CMK (cell line): ENCODE data around the gene BTBD9.
"Not testable (repeated sequence)": the region's sequence is repeated elsewhere in the genome, so short reads cannot be mapped to it uniquely, and the experiment has no call there.

Experiments used
- DNase-seq: peaks from one replicate; pipeline ENCODE4 v3.0.0-alpha.2; 2010; ENCODE audit warnings: low read depth

Gene BTBD9

DNA sequence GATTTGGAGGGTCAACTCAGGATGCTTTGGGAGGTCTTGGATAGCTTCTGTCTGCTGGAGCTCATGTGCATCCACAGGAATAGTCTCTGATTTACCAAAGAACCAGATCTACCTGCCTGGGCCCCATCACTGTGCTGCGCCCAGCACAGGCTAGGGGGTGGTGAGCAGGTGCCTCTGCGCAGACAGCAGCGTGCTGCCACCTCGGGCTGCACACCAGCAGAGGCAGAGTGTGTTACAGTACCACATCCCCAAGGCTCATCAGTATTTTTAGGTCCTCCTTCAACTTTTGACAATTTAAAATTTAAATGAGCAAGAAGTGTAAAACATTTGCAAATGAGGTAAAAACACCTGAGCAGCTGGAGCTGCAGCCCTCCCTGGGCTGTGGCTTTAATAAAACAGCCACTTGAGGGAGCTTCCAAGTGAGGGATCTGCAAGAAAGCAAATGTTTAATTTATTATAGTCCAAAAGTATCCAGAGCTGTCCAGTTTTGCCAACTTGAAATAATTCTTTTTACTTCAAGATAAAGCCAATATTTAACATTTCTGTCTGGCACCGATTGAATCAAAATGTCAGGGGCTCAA is 495.3 kb downstream of the BTBD9 start:
- DNase-seq, result no peak

DNA sequence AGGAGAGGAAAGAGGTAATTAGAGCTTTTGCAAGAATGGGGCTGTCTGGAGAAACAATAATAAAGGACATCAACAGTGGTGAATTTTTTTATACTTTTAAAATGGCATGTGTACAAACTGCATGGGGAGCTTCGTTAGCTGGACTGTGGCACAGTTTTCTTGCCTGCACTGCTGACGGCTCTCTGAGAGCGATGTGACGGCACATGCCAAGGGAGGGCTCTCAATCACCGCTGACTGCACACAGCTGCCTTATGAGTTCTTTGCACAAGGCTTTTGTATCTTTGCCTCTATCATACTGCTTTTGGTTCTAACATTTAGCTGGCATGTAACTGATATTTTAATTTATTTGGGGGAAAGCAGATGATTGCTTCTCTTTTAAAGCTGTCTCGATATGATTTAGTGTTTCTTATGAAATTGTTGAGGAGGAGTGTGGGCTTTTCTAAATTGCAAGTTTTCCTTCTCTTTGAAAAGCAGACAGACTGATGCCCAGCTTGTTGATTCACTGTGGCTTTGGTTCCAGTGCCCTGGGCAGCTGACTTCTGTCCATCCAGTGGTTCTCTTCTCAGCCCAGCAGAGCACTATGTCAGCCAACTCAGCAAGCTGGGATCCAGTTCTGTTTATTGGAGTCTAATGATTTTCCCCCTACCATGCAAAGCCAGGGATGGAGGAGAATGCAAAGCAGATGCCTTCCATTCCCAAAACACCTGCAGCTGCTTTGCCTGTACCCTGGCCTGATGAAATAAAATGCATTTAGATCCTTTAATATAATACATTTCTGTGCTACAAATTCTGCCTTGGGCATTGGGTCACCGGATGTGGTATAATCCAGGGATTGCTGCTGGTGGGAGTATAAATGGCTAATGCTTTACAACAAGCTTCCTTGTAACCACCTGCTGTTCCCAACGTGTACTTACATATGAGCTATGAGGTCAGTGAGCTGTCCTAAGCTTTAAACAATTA is 496.3 kb downstream of the BTBD9 start:
- DNase-seq, result no peak

DNA sequence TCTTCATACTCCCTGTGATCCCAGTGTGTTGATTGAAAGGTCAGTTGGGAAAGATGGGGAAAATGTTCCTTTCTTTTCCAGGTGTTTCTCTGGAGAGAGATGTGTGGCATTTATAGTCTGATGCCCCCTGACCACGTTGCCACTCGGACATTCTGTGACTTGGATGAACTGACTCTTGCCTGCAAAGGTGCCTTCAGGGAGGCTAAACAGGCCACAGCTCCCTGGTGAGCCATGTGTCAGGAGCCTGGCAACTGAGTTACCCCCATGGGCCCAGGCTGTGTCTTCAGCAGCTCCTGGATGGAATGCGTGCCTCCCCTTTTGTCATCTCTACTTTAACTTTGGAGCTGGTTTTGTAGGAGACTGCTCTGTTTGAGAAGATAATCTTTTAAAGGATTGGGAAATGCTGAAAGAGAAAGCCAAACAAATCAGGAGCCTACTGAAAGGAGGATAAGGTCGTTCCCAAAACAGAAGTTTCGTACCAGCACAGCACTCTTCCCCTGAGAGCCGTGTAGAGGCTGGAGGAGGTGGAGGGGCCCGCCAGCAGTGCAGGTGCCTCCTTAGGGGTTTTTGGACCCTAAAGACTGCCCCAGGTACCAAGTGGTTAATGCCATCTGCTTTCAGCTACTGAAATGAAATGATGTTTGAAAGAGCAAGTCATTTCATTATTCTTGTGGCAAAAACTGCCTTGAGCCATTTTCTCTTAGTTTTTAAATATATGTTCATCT is 497.4 kb downstream of the BTBD9 start:
- no peak for DNase-seq

DNA sequence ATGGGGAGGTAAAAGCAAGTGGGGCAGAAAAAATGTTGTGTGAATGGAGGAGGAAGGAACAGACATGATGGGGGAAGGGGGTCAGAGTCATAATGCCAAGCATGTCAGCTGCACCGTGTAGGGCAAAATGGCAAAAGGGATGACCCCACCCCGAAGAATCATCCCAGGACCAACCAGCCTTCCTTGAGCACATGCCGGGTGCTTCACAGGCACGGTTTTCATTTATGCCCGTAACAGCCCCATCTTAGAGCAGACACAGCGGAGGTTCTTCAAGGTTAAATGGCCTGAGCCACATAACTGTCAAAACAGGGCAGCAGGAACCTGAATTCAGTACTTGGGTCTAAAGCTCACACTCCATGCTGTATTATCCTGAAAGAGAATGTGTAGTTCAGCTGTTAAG is 498.0 kb downstream of the BTBD9 start:
- DNase-seq, result no peak

DNA sequence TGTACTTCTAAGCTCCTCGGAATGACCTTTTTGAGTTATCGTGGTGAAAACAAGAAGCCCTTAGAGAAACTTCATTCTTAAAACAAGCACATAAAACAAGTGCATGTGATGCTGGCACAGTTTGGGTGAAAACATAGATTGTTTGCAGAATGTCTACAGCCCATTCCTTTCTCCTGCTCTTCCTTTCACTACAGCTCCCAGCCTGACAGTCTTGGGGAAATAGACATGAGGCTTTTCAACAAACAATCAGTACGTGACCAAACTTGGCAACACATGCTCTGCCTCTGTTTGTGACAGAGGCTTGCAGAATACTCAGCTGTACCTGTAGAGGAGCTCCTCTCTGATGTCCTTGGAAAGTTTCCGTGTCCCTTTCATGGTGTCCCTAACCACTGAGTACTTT is 498.6 kb downstream of the BTBD9 start:
- no peak for DNase-seq

DNA sequence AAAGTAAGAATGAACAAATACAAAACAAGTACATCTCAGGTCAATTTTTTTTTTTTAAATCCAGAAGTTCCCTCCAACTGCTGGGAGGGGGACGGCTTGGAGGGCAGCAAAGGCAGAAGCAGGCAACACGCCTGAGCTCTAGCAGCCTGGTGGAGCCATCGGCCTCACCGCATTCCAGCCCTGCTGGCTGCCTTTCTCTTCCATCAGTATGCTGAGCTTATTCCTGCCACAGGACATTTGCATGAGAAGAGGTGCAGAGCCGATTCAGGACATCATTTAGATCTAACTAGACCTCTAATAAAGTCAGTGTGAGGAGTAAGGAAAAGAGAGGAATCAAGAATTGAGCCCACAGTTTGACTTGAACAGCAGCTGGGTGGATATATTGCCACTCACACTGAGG is 501.4 kb downstream of the BTBD9 start:
- DNase-seq, result no peak

DNA sequence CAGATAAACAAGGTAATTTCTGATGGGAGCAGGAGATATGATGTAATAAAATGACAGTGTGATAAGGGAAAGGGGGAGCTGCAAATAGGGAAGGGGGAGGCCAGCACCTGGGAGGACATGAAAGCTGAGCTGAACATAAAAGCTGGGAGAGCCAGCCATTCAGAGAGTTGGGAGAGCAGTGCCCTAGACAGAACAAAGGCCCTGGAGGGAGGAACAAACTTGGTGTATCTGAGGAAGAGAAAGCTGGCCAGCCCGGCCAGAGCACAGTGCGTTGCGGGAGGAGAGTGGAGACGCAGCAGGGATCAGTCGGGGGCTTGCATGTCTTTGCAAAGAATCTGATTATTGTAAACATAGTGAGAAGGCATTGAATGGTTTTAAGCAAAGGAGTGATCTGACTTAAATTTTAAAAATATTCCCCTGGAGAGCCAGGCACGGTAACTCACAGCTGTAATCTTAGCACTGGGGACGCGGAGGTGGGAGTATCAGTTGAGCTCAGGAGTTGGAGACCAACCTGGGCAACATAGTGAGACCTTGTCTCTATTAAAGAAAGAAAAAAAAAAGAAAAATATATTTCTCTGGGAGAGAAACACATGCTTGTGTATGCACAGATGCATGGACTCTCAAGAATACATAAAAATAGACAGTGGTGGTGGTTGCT is 502.0 kb downstream of the BTBD9 start:
- no peak for DNase-seq

DNA sequence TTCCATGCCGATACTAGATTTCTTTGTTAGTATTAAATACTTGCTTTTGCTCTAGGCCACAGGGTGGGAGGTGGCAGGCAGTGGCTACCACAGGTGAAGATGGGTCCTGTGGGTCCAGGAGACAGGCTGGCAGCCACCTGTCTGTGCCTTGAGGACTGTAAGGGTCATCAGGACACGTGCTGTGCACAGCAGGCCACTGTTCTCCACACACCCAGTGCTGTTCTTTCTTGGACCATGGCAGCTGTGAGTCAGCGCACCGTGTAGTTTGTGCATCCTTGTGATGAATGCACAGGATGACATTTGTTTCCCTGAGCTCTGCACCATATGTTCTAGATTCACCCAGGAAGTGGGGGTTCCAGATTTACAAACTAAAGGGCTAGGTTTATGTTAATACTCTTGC is 503.2 kb downstream of the BTBD9 start:
- no peak for DNase-seq

DNA sequence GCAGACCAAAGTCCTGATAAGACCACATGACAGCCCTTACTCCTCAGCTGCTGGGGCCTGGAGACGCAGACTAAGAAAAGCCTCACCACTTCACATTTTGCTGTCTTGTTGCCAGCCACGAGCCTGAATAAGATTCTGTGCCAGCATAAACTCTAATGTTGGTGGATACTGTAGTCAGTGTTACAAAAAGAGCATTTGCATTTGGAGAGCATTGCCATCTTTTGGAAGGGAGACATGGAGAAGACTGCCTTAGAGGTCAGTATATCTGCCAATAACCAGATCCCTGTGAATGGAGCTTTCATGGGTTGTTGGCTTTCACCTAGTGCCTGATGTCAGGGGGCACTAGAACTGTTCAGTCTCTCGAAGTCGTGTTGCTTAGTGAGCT is 505.0 kb downstream of the BTBD9 start:
- DNase-seq, result no peak

DNA sequence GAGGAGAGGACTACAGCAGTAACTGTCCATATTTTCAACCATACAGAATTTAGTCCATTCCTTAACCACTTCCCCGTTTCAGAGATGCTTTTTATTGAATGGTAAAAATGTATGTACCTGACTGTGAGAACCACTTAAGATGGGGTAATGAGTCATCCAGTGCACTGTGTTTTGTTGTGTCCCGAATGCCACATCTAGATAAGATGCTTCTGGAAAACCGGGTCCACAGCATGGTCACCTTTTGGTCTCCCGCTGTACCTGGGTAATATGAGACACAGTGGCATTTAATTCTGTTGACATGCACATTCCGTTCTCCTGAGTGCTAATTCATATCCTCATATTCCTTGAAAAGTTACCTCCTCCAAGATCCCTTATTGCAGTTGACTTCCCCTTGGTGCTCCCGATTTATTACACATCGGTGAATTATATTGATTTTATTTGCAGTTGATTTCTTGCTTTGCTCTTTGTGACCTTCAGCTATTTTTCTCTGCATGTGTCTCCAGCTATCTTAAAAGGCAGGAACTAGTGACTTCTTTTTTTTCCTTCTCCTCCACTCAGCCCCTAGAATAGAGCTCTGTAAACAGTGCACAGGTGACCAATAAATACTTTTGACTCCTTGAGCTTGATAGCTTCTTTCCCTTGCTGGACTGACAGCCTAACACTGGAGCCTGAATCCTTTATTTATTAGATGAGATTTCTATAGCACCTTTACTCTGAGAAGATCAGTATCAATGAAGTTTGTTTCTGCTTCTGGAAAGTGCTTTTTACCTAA is 505.6 kb downstream of the BTBD9 start:
- DNase-seq, result no peak

DNA sequence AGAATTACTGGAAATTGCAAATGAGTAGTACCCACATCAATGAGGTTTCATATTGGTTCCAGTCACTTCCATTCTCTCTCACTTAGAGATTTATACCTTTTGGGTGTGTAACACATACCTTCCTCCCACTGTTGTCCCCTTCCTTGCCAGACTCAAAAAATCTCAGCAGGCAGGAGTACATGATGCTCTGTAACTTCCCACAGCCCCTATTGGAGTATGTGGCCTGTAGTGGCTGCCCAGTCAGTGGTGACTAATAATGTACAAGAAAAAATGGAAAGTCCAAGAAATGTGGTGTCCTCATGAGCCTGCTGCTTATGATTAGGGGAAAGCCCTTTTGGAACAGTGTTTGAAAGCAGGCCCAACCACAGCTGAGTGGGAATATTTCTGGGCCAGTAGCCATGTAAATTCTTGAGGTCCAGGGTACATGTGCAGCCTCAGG is 508.2 kb downstream of the BTBD9 start:
- DNase-seq, result no peak

DNA sequence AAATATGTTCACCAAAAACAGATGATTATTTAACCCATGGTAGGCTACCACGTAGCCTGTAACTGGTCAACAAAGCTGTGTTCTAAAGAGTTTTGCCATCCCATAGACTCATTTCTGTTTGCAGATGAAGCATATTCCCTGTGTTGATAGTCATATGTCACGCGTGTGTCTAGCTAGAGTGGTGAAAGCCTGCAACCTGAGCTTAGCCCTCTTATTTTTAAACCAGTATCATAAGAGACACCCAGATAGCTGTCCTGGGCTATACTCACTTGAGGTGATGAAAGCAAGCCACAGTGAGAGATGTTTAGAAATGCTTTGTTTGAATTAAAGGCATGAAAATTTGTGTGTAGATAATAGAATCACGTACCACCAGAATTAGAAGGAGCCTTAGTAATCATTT is 512.4 kb downstream of the BTBD9 start:
- DNase-seq, result no peak

DNA sequence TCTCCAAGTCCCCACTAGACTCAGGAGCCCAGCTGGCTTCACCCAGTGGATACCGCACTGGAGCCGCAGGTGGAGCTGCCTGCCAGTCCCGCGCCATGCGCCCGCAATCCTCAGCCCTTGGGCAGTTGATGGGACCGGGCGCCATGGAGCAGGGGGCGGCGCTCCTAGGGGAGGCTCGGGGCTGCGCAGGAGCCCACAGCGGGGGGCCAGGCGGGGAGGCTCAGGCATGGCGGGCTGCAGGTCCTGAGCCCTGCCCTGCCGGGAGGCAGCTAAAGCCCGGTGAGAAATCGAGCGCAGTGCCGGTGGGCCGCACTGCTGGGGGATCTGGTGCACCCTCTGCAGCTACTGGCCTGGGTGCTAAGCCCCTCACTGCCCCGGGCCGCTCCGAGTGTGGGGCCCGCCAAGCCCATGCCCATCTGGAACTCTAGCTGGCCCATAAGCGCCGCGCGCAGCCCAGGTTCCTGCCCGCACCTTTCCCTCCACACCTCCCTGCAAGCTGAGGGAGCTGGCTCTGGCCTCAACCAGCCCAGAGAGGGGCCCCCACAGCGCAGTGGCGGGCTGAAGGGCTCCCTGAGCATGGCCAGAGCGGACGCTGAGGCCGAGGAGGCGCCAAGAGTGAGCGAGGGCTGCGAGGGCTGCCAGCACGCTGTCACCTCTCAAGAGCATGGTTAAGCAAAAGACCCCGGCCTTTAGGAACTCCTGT is 515.4 kb downstream of the BTBD9 start:
- not testable (repeated sequence) for DNase-seq

DNA sequence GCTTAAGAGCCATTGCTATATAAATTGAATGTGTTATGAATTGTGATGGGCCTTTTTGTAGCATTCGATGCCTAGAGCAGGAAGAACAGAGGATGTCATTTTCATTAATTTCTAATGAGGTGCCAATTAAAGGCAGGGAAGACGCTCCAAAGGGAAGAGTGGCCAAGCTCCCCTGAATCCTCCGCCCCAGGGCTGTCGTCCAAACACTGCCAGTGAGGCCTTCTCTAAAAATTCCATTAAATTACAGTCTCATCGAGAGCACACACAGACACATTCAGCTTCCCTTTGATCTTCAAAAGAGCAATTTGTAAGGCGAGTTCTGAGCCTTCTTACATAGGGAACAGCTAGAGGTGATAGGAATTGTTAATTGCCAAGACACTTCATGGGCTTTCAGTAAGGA is 520.2 kb downstream of the BTBD9 start:
- no peak for DNase-seq

DNA sequence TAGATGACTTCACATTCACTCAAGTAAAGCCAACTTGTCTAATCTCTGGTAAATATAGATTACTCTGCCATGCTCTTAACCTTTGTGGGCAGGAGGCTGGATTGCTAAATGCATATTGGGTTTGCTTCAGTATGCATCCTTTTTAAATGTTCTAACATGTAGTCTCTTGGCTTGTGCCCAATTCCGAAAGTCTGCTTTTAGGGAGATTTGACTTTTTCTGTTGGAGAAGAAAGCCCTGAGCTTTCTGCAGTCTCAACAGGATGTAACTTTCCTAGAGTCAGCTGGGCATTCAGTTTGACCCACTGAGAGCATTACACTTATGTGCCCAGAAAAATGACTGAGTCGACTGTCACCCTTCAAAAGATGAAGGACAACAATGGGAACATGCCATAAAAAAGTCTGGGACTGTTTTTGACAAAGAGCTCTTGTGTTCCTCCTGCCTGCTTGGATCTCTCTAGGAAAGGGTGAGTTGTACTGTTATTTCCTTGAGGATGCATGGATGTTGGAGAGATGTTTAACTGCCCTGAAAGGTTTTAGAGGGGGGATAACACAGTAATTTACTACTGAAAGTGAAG is 520.9 kb downstream of the BTBD9 start:
- DNase-seq, result no peak
